Panc1 (cell line): ENCODE measurements around the gene ANG. TPM values are rescaled to one million over a fixed set of nuclear protein-coding genes. Genes with fewer than 3 reads are reported as not detected.
"Not testable (repeated sequence)": the region's sequence is repeated elsewhere in the genome, so short reads cannot be mapped to it uniquely, and the experiment has no call there.

Source experiments
- ATAC-seq: fragments of 200-7000 bp; cut with Tn5 transposase; 2 replicates; pipeline ENCODE4 v1.9.1; 2020; ENCODE audit warnings: mild to moderate bottlenecking, moderate library complexity
- BruUV-seq: library from RNA; stranded (reverse); fragments of 400-500 nt; replicated peaks from 2 replicates; lab custom pipeline; 2021; lab: Mats Ljungman, UMichigan
- CTCF ChIA-PET: fragments of 300-600 bp; sonication (Branson Sonifier 250); formaldehyde crosslinking; loops from one replicate; lab custom pipeline; 2022; ENCODE audit warnings: antibody characterized with exemption; lab: Charles Lee
- POLR2A ChIA-PET: fragments of 300-600 bp; sonication (Branson Sonifier 250); formaldehyde crosslinking; loops from one replicate; lab custom pipeline; 2022; ENCODE audit warnings: antibody characterized with exemption; lab: Charles Lee
- DNase-seq: peaks from one replicate; pipeline ENCODE4 v3.0.0-alpha.2; 2010; ENCODE audit warnings: low read depth, low spot score
- H3K27ac ChIP-seq: 2 replicates; pipeline ENCODE4 v1.5.1; 2011; ENCODE audit warnings: mild to moderate bottlenecking, low read length, inconsistent platforms
- H3K27me3 ChIP-seq: fragments of 200-500 bp; sonication (Bioruptor generic); 2 replicates; pipeline ENCODE4 v1.6.0; 2014; ENCODE audit warnings: low read length, inconsistent platforms; ENCODE audit not compliant: control insufficient read depth, insufficient read depth
- H3K36me3 ChIP-seq: fragments of 200-500 bp; sonication (Bioruptor generic); 2 replicates; pipeline ENCODE4 v1.5.1; 2014; ENCODE audit warnings: inconsistent platforms, mild to moderate bottlenecking, low read length, moderate library complexity; ENCODE audit not compliant: control insufficient read depth, insufficient read depth
- H3K4me1 ChIP-seq: 2 replicates; pipeline ENCODE4 v1.5.1; 2011; ENCODE audit warnings: inconsistent platforms, mild to moderate bottlenecking, low read length, moderate library complexity; ENCODE audit not compliant: control insufficient read depth, insufficient read depth
- H3K4me3 ChIP-seq, 2 experiments: 2 replicates each; pipeline ENCODE4 v1.5.1; 2011 to 2012; ENCODE audit warnings: low read depth in 2 of 2, low read length in 2 of 2, mild to moderate bottlenecking in 2 of 2, inconsistent platforms in 1 of 2, moderate library complexity in 1 of 2
- H3K9me3 ChIP-seq: fragments of 200-500 bp; sonication (Bioruptor generic); 2 replicates; pipeline ENCODE4 v1.5.1; 2014; ENCODE audit warnings: low read depth, mild to moderate bottlenecking, inconsistent platforms, low read length, moderate library complexity; ENCODE audit not compliant: control insufficient read depth, insufficient read depth
- CTCF ChIP-seq: fragments of 450-650 bp; IDR thresholded peaks from 2 replicates; pipeline ENCODE4 v1.5.1; 2017; ENCODE audit warnings: mild to moderate bottlenecking
- POLR2AphosphoS5 ChIP-seq: IDR thresholded peaks from 2 replicates; pipeline ENCODE4 v1.6.1; 2012; ENCODE audit warnings: mild to moderate bottlenecking, low read depth, low read length, moderate library complexity
- REST ChIP-seq, 2 experiments: IDR thresholded peaks; 2 replicates each; pipeline ENCODE4 v1.6.1; 2011 to 2012; ENCODE audit warnings: low read depth in 2 of 2, control low read depth in 1 of 2, low read length in 1 of 2, mild to moderate bottlenecking in 1 of 2, moderate library complexity in 1 of 2; ENCODE audit not compliant: insufficient read depth in 1 of 2
- SIN3A ChIP-seq: IDR thresholded peaks from 2 replicates; pipeline ENCODE4 v1.6.1; 2012; ENCODE audit warnings: low read depth, mild to moderate bottlenecking, low read length, moderate library complexity, borderline replicate concordance; ENCODE audit not compliant: insufficient read depth
- TCF7L2 ChIP-seq: IDR thresholded peaks from 2 replicates; pipeline ENCODE4 v1.6.1; 2011; ENCODE audit warnings: mild to moderate bottlenecking, low read depth, low read length, inconsistent platforms
- in situ Hi-C: cut with HindIII; loops from 2 replicates; pipeline ENCODE4 v1.10.0; 2016; ENCODE audit warnings: low sequenced_read_pairs, low pct_unique_long_range_greater_than_20kb
- intact Hi-C: fragments of 100-400 bp; cut with micrococcal nuclease; formaldehyde crosslinking; loops from one replicate; pipeline ENCODE4 v1.10.0; 2022; ENCODE audit not compliant: unreplicated experiment
- total RNA-seq: library from RNA; stranded (reverse); gene quantifications from one replicate; pipeline ENCODE4 v1.2.1, GENCODE V29; 2021; ENCODE audit not compliant: unreplicated experiment

ANG gene
- total RNA-seq, 1 experiment from 2014 or later, result 1.9 TPM

- no peak for ATAC-seq
- TF ChIP-seq CTCF (no peak), REST (IDR thresholded peaks at IDR 0.05; ENCODE audit: insufficient read depth in 1 of 2, low read depth in 2 of 2, low read length in 1 of 2) (no peak), SIN3A (no peak), POLR2AphosphoS5 (no peak), TCF7L2 (no peak)
- ChIA-PET POLR2A (no interaction called here), CTCF (no interaction called here)
- Histone ChIP-seq H3K27ac (no peak overlapping the region), H3K4me1 (no peaks in the 10 kb centered on the region), H3K36me3 (no peaks in the 10 kb centered on the region), H3K27me3 (no peaks in the 10 kb centered on the region; the same call in 1 of the 2 replicates), H3K4me3 (no peak overlapping the region), H3K9me3 (no peaks in the 10 kb centered on the region)
- in situ Hi-C loops (no loop called here), intact Hi-C loops (no loop called here)
- no peak for DNase-seq
- BruUV-seq, result no TSS peak
Observed at GRCh38 chr14:20642182-20642581, 46.4 kb upstream of the ANG start.

- H3K27ac ChIP-seq, ATAC-seq, H3K9me3 ChIP-seq, intact Hi-C loops, in situ Hi-C loops, POLR2A ChIA-PET, H3K4me3 ChIP-seq, CTCF ChIA-PET, H3K4me1 ChIP-seq, BruUV-seq, H3K36me3 ChIP-seq, H3K27me3 ChIP-seq, DNase-seq: not testable (repeated sequence)
Observed at GRCh38 chr14:20642755-20643154, 45.8 kb upstream of the ANG start.

- H3K4me1 ChIP-seq, result no peaks in the 10 kb centered on the region
- POLR2A ChIA-PET, result no interaction called here
- CTCF ChIA-PET, result no interaction called here
- in situ Hi-C loops (no loop called here), intact Hi-C loops (no loop called here)
- no peak overlapping the region for H3K4me3 ChIP-seq
- TF ChIP-seq REST (IDR thresholded peaks at IDR 0.05; ENCODE audit: insufficient read depth in 1 of 2, low read depth in 2 of 2, low read length in 1 of 2) (no peak), CTCF (no peak), SIN3A (no peak), POLR2AphosphoS5 (no peak), TCF7L2 (no peak)
- no peak overlapping the region for H3K27ac ChIP-seq
- no TSS peak for BruUV-seq
- H3K36me3 ChIP-seq, result no peaks in the 10 kb centered on the region
- no peaks in the 10 kb centered on the region for H3K9me3 ChIP-seq
- H3K27me3 ChIP-seq, result no peaks in the 10 kb centered on the region; the same call in 1 of the 2 replicates
- ATAC-seq (no peak), DNase-seq (no peak)
Observed at GRCh38 chr14:20644520-20644919, 44.0 kb upstream of the ANG start.
